CD4-positive, alpha-beta T cell (primary cell): ENCODE results near the gene DSCAML1. TPM values are rescaled to one million over a fixed set of nuclear protein-coding genes. Genes with fewer than 3 reads are reported as not detected.

Source experiments
- ATAC-seq: fragments of 200-7000 bp; cut with Tn5 transposase; one replicate; pipeline ENCODE4 v1.10.0; 2022; ENCODE audit warnings: mild to moderate bottlenecking; ENCODE audit not compliant: poor library complexity
- CTCF ChIA-PET: fragments of 350-600 bp; sonication (Branson Sonifier 250); formaldehyde crosslinking; loops from one replicate; lab custom pipeline; 2021; ENCODE audit warnings: antibody characterized with exemption, inconsistent platforms; lab: Charles Lee
- POLR2A ChIA-PET: fragments of 350-600 bp; sonication (Branson Sonifier 250); formaldehyde crosslinking; loops from one replicate; lab custom pipeline; 2021; ENCODE audit warnings: antibody characterized with exemption, inconsistent platforms; lab: Charles Lee
- DNase-seq, 14 experiments: peaks; one replicate each; pipeline ENCODE4 v3.0.0-alpha.2; 2013 to 2020; ENCODE audit warnings: mixed read lengths in 2 of 14
- H3K27ac ChIP-seq, 2 donors: one replicate each; pipeline versions ENCODE4 v1.5.1 to v1.7.0; 2013; ENCODE audit warnings: low read length in 2 of 2, low read depth in 1 of 2, mild to moderate bottlenecking in 1 of 2
- H3K27me3 ChIP-seq, 2 experiments: 1 replicate in 1 of 2; 2 replicates in 1 of 2; pipeline versions ENCODE4 v1.6.1 to v1.7.0; 2013; ENCODE audit warnings: low read length in 2 of 2, control low read depth in 1 of 2, mild to moderate bottlenecking in 1 of 2, moderate library complexity in 1 of 2; ENCODE audit not compliant: insufficient read depth in 2 of 2, control insufficient read depth in 1 of 2
- H3K36me3 ChIP-seq: one replicate; pipeline ENCODE4 v1.6.1; 2013; ENCODE audit warnings: low read length, control low read depth; ENCODE audit not compliant: insufficient read depth
- H3K4me1 ChIP-seq: one replicate; pipeline ENCODE4 v1.6.1; 2013; ENCODE audit warnings: low read length, control low read depth; ENCODE audit not compliant: insufficient read depth
- H3K4me3 ChIP-seq: one replicate; pipeline ENCODE4 v1.5.1; 2013; ENCODE audit warnings: mild to moderate bottlenecking, low read length, moderate library complexity
- H3K9me3 ChIP-seq, 2 experiments: 1 replicate in 1 of 2; 2 replicates in 1 of 2; pipeline versions ENCODE4 v1.6.1 to v1.7.0; 2013; ENCODE audit warnings: low read length in 2 of 2, mild to moderate bottlenecking in 2 of 2, control low read depth in 1 of 2, moderate library complexity in 1 of 2; ENCODE audit not compliant: control insufficient read depth in 1 of 2, insufficient read depth in 1 of 2
- H3K27ac Mint-ChIP-seq: one replicate; pipeline ENCODE4 v1.8.0; 2020; ENCODE audit warnings: mixed read lengths
- H3K27me3 Mint-ChIP-seq: one replicate; pipeline ENCODE4 v1.8.0; 2021; ENCODE audit warnings: mixed read lengths
- H3K36me3 Mint-ChIP-seq: one replicate; pipeline ENCODE4 v1.8.0; 2021; ENCODE audit warnings: low read depth, mixed read lengths
- H3K4me1 Mint-ChIP-seq: one replicate; pipeline ENCODE4 v1.8.0; 2021; ENCODE audit warnings: low read depth, mixed read lengths
- H3K4me3 Mint-ChIP-seq: one replicate; pipeline ENCODE4 v1.8.0; 2020; ENCODE audit warnings: mild to moderate bottlenecking, mixed read lengths
- H3K9me3 Mint-ChIP-seq: one replicate; pipeline ENCODE4 v1.8.0; 2020; ENCODE audit warnings: mixed read lengths
- intact Hi-C, 2 experiments: fragments of 100-400 bp; cut with DNase I in 1 of 2; cut with micrococcal nuclease in 1 of 2; formaldehyde crosslinking; loops; one replicate each; pipeline versions ENCODE4 v1.15.1 to v1.9.0; 2023 to 2025; cut with DNase I, micrococcal nuclease
- total RNA-seq, 174 experiments: library from RNA in 2 of 174; stranded (reverse) in 2 of 174; gene quantifications; one replicate each; pipeline ENCODE4 v1.2.3 and lab custom pipeline; 2021 to 2026
- TF ChIP-seq, protein P1 (sequence below): fragments of 200-600 bp; IDR thresholded peaks from one replicate; pipeline ENCODE4 v1.8.0; 2022; ENCODE audit warnings: antibody characterized with exemption, mild to moderate bottlenecking

Gene DSCAML1
- total RNA-seq, 2 experiments from 2014 or later, result 0.22 to 0.61 TPM

DNA sequence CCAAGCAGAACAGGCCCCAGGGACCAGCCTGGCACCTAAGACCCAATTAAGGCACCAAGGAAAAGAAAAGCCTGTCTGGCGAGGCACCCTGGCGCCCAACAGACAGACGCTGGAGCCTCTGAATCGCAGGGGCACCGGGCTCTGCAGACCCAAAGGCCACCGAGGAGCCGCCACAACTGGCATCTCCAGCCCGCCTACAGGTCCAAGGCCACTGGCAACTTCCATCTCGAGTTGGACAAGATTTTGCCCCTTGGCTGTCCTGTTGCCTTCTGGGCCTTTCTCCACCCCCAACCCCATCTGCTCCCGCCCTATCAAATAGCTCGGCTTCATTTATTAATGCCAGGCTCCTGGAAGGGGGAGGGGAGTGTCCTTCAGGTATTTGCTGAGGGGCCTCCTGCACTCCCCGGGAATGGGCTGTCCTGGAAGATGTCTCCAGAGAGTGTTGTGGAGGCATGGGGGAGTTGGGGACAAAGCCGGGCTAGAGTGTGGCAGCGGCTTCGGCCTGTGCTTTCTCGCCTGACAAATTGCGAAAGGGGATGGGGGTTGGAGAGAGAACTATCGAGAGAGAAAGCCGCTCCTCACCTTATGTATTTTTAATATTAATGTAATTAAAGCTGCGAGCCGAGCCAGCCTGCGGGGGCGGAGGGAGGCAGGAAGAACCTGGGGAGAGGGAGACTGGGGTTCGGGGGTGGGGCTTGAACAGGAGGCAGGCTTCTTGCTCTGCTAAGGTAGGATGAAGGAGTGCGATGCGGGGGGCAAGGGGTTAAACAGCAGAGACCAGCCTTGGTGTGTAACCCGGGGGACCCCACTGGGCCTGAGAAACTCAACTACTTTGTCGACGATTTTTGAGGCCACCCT, 2.0 kb downstream of the DSCAML1 start:
- CTCF ChIA-PET, result no interaction called here
- Histone ChIP-seq H3K4me3 (no peak overlapping the region), H3K4me1 (peaks cover 23% of the 10 kb centered on the region), H3K27ac (no peak overlapping the region), H3K36me3 (no peaks in the 10 kb centered on the region), H3K9me3 (peaks cover 0 to 15% of the 10 kb centered on the region in 2 experiments), H3K27me3 (peaks cover 59 to 66% of the 10 kb centered on the region in 2 experiments)
- H3K27ac Mint-ChIP-seq, result no peak overlapping the region
- no peaks in the 10 kb centered on the region for H3K9me3 Mint-ChIP-seq
- H3K4me1 Mint-ChIP-seq, result peaks cover 17% of the 10 kb centered on the region
- TF ChIP-seq, protein P1, sequence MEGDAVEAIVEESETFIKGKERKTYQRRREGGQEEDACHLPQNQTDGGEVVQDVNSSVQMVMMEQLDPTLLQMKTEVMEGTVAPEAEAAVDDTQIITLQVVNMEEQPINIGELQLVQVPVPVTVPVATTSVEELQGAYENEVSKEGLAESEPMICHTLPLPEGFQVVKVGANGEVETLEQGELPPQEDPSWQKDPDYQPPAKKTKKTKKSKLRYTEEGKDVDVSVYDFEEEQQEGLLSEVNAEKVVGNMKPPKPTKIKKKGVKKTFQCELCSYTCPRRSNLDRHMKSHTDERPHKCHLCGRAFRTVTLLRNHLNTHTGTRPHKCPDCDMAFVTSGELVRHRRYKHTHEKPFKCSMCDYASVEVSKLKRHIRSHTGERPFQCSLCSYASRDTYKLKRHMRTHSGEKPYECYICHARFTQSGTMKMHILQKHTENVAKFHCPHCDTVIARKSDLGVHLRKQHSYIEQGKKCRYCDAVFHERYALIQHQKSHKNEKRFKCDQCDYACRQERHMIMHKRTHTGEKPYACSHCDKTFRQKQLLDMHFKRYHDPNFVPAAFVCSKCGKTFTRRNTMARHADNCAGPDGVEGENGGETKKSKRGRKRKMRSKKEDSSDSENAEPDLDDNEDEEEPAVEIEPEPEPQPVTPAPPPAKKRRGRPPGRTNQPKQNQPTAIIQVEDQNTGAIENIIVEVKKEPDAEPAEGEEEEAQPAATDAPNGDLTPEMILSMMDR, result no peak
- DNase-seq (no peak), ATAC-seq (no peak)
- peak overlapping the region; percentile 62 for H3K4me3 Mint-ChIP-seq
- no peaks in the 10 kb centered on the region for H3K36me3 Mint-ChIP-seq
- peaks cover 79% of the 10 kb centered on the region for H3K27me3 Mint-ChIP-seq
- POLR2A ChIA-PET, result no interaction called here
- intact Hi-C loops, result no loop called here

- Mint-ChIP-seq H3K4me1 (peaks cover 17% of the 10 kb centered on the region), H3K4me3 (no peak overlapping the region), H3K9me3 (no peaks in the 10 kb centered on the region), H3K27ac (no peak overlapping the region), H3K27me3 (peaks cover 75% of the 10 kb centered on the region), H3K36me3 (no peaks in the 10 kb centered on the region)
- ChIA-PET POLR2A (no interaction called here), CTCF (interaction anchor here (1.6 kb wide), 1 partner anchor 23 kb away, joined by 4 read pairs; no protein-coding TSS in a partner anchor)
- Histone ChIP-seq H3K4me1 (peaks cover 23% of the 10 kb centered on the region), H3K36me3 (no peaks in the 10 kb centered on the region), H3K4me3 (no peak overlapping the region), H3K9me3 (peaks cover 0 to 15% of the 10 kb centered on the region in 2 experiments), H3K27ac (no peak overlapping the region), H3K27me3 (peaks cover 59 to 66% of the 10 kb centered on the region in 2 experiments)
- no peak for ATAC-seq
- TF ChIP-seq, protein P1, result no peak
- intact Hi-C loops, result no loop called here
- DNase-seq, result no peak
These were observed 2.9 kb downstream of the DSCAML1 start for GRCh38 chr11:117794135-117794534.

DNA sequence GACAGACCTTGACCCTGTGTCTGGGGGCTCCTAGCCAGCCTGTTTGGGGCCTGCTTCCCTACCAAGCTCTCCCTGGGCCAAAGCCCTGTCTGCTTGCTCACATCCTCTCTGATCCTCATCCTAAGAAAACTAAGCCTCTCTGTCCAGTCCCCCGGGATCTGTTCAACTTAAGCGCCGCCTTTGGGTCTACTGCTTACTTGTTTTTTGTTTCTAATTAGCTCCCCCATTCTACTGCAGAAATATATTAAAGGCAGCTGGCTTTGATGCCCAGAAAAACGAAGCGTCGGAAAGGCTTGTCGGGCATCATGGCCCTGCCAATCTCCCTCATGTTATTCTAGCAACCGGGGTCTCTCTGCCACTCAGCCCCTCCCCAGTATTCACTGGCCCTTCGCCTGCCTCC, 3.4 kb downstream of the DSCAML1 start:
- Mint-ChIP-seq H3K4me3 (no peak overlapping the region), H3K27ac (no peak overlapping the region), H3K9me3 (no peaks in the 10 kb centered on the region), H3K4me1 (peaks cover 17% of the 10 kb centered on the region), H3K27me3 (peaks cover 70% of the 10 kb centered on the region), H3K36me3 (no peaks in the 10 kb centered on the region)
- CTCF ChIA-PET, result interaction anchor here (1.6 kb wide), 1 partner anchor 24 kb away, joined by 4 read pairs; no protein-coding TSS in a partner anchor
- peaks cover 0 to 15% of the 10 kb centered on the region in 2 experiments for H3K9me3 ChIP-seq
- no peaks in the 10 kb centered on the region for H3K36me3 ChIP-seq
- H3K27ac ChIP-seq, result no peak overlapping the region
- DNase-seq, result no peak
- POLR2A ChIA-PET, result no interaction called here
- H3K27me3 ChIP-seq, result peaks cover 60 to 62% of the 10 kb centered on the region in 2 experiments
- ATAC-seq, result no peak
- H3K4me3 ChIP-seq, result no peak overlapping the region
- intact Hi-C loops, result no loop called here
- TF ChIP-seq, protein P1, result no peak
- peaks cover 23% of the 10 kb centered on the region for H3K4me1 ChIP-seq
